MCF 10A (cell line): ENCODE data around the gene ABCB11. TPM values are rescaled to one million over a fixed set of nuclear protein-coding genes. Genes with fewer than 3 reads are reported as not detected.
A peak's percentile ranks its signal among the peaks of the same experiment; 100 is the strongest.
"Not testable (repeated sequence)": the region's sequence is repeated elsewhere in the genome, so short reads cannot be mapped to it uniquely, and the experiment has no call there.

Experiments used
- BruUV-seq: library from RNA; stranded (reverse); fragments of 400-500 nt; replicated peaks from 2 replicates; lab custom pipeline; 2021; lab: Mats Ljungman, UMichigan
- CTCF ChIA-PET: fragments of 300-600 bp; sonication (Branson Sonifier 250); formaldehyde crosslinking; extraction: SDS; loops from one replicate; lab custom pipeline; 2021; ENCODE audit warnings: antibody characterized with exemption, inconsistent platforms; lab: Yijun Ruan, JAX
- POLR2A ChIA-PET: fragments of 300-600, 350-650 bp; sonication (Branson Sonifier 250); formaldehyde crosslinking; extraction: SDS; loops from one replicate; lab custom pipeline; 2020; ENCODE audit warnings: antibody characterized with exemption, inconsistent platforms; lab: Yijun Ruan, JAX
- DNase-seq: peaks from one replicate; pipeline ENCODE4 v3.0.0-alpha.2; 2018; ENCODE audit not compliant: unreplicated experiment
- H3K27ac Mint-ChIP-seq: one replicate; pipeline ENCODE4 v1.8.0; 2022; ENCODE audit warnings: mild to moderate bottlenecking, low read depth, mixed read lengths; ENCODE audit not compliant: unreplicated experiment
- H3K27me3 Mint-ChIP-seq: one replicate; pipeline ENCODE4 v1.8.0; 2022; ENCODE audit warnings: mixed read lengths; ENCODE audit not compliant: insufficient read depth, unreplicated experiment
- H3K36me3 Mint-ChIP-seq: one replicate; pipeline ENCODE4 v1.8.0; 2022; ENCODE audit warnings: mild to moderate bottlenecking, moderate library complexity, mixed read lengths; ENCODE audit not compliant: insufficient read depth, unreplicated experiment
- H3K4me1 Mint-ChIP-seq: one replicate; pipeline ENCODE4 v1.8.0; 2022; ENCODE audit warnings: mixed read lengths; ENCODE audit not compliant: insufficient read depth, unreplicated experiment
- H3K4me3 Mint-ChIP-seq: one replicate; pipeline ENCODE4 v1.8.0; 2022; ENCODE audit warnings: mild to moderate bottlenecking, moderate library complexity, mixed read lengths; ENCODE audit not compliant: unreplicated experiment
- H3K9me3 Mint-ChIP-seq: one replicate; pipeline ENCODE4 v1.8.0; 2022; ENCODE audit warnings: mixed read lengths; ENCODE audit not compliant: unreplicated experiment
- intact Hi-C: fragments of 100-400 bp; cut with micrococcal nuclease; formaldehyde crosslinking; loops from 2 replicates; pipeline ENCODE4 v1.14.1; 2022
- total RNA-seq: library from RNA; stranded (reverse); gene quantifications from 2 replicates; pipeline ENCODE4 v1.2.3, GENCODE V29; 2022
- TF ChIP-seq, protein P1 (sequence below): fragments of 200-600 bp; IDR thresholded peaks from one replicate; pipeline ENCODE4 v1.8.0; 2022; ENCODE audit warnings: antibody characterized with exemption, mild to moderate bottlenecking; ENCODE audit not compliant: unreplicated experiment

Gene ABCB11
- total RNA-seq, 1 experiment from 2014 or later: not detected

DNA sequence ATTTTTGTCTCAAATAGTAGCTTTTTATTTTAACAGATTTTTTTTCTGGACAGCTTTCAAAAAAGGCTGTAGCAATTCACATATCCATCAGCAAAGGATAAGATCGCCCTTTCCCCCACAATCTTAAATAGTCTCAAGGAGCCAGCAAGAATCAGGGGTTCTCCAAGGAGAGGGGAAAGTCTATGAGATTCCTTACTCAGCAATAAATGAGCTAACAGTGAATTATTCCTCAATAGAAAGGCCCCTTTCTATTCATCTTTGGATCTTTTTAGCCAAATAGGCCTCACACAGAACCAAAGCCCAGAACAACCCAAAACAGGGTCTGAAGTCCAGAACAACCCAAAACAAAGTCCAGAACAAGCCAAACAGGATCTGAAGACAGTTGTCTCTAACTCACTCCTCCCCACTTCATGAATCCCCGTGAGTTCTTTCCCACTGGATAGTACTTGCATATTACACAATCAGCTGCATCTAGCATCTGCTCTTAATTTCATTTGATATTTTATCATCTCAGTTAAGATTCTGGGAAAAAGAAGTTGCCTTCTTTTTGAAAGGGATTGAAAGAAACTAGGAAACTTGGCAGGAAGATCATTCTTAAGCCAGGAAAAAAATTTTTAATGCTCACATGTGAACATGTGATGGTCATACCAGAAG is 34.9 kb upstream of the ABCB11 start:
- Mint-ChIP-seq H3K4me3 (no peak overlapping the region), H3K4me1 (peaks cover 11% of the 10 kb centered on the region), H3K36me3 (no peaks in the 10 kb centered on the region), H3K27me3 (no peaks in the 10 kb centered on the region), H3K9me3 (no peaks in the 10 kb centered on the region), H3K27ac (no peak overlapping the region)
- CTCF ChIA-PET: interaction anchor here (1.4 kb wide), 1 partner anchor 66 kb away, joined by 3 read pairs; no protein-coding TSS in a partner anchor
- TF ChIP-seq, protein P1, sequence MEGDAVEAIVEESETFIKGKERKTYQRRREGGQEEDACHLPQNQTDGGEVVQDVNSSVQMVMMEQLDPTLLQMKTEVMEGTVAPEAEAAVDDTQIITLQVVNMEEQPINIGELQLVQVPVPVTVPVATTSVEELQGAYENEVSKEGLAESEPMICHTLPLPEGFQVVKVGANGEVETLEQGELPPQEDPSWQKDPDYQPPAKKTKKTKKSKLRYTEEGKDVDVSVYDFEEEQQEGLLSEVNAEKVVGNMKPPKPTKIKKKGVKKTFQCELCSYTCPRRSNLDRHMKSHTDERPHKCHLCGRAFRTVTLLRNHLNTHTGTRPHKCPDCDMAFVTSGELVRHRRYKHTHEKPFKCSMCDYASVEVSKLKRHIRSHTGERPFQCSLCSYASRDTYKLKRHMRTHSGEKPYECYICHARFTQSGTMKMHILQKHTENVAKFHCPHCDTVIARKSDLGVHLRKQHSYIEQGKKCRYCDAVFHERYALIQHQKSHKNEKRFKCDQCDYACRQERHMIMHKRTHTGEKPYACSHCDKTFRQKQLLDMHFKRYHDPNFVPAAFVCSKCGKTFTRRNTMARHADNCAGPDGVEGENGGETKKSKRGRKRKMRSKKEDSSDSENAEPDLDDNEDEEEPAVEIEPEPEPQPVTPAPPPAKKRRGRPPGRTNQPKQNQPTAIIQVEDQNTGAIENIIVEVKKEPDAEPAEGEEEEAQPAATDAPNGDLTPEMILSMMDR: no peak
- intact Hi-C loops: no loop called here
- no TSS peak for BruUV-seq
- POLR2A ChIA-PET: no interaction called here
- DNase-seq: no peak

DNA sequence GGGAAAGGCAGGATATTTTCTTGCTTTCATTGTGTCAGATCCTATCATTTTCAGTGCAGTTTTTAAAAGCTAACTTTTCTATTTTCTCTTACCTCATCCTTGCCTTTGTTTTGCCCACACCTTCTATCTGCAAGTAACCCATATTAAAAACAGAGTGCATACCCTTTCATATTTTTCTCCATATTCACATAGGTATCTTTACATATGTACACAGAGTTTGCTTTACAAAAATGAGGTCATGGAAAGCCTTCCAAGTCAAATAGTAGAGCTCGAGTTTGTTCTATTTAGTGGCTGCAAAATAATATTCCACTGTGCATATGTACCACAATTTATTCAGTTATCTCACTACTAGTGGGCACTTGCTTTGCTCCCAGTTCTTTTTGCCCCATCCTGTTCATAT is 34.3 kb upstream of the ABCB11 start:
- no TSS peak for BruUV-seq

DNA sequence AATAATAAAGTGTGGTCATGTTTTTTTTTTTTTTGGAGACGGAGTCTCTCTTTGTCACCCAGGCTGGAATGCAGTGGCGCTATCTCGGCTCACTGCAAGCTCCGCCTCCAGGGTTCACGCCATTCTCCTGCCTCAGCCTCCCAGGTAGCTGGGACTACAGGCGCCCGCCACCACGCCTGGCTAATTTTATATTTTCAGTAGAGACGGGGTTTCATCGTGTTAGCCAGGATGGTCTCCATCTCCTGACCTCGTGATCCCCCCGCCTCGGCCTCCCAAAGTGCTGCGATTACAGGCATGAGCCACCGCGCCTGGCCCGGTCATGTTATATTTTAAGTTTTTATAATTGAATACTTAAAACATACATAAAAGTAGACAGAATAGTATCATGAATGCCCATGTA is 33.1 kb upstream of the ABCB11 start:
- intact Hi-C loops, BruUV-seq, H3K36me3 Mint-ChIP-seq, H3K4me1 Mint-ChIP-seq, DNase-seq, POLR2A ChIA-PET, H3K27me3 Mint-ChIP-seq, H3K4me3 Mint-ChIP-seq, H3K27ac Mint-ChIP-seq, H3K9me3 Mint-ChIP-seq: not testable (repeated sequence)
- CTCF ChIA-PET: interaction anchor here (0.9 kb wide), 1 partner anchor 68 kb away, joined by 3 read pairs; no protein-coding TSS in a partner anchor

More for the DNA sequence above, 34.3 kb upstream of the ABCB11 start:
- TF ChIP-seq, protein P1: no peak
- intact Hi-C loops: no loop called here
- H3K4me1 Mint-ChIP-seq: peaks cover 11% of the 10 kb centered on the region
- H3K27me3 Mint-ChIP-seq: no peaks in the 10 kb centered on the region
- no peak overlapping the region for H3K4me3 Mint-ChIP-seq
- H3K36me3 Mint-ChIP-seq: no peaks in the 10 kb centered on the region
- ChIA-PET POLR2A (no interaction called here), CTCF (no interaction called here)
- no peak overlapping the region for H3K27ac Mint-ChIP-seq
- no peak for DNase-seq
- no peaks in the 10 kb centered on the region for H3K9me3 Mint-ChIP-seq

DNA sequence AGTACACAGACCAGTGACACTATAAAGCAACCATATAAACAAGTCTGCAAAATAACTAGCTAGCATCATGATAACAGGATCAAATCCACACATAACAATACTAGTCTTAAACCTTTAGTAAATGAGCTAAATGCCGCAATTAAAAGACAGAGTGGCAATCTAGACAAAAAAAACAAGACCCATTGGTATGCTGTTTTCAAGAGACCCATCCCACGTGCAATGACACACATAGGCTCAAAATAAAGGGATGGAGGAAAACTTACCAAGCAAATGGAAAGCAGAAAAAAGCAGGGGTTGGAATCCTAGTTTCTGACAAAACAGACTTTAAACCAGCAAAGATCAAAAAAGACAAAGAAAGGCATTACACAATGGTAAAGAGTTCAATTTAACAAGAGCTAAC is 23.5 kb upstream of the ABCB11 start:
- POLR2A ChIA-PET: interaction anchor here (0.9 to 1.8 kb wide), 4 partner anchors 15 to 62 kb away, joined by 3 to 6 read pairs (median 4); partner anchors contain the start of gene DHRS9
- H3K27me3 Mint-ChIP-seq, intact Hi-C loops, DNase-seq, H3K4me1 Mint-ChIP-seq, H3K4me3 Mint-ChIP-seq, BruUV-seq, H3K36me3 Mint-ChIP-seq, H3K27ac Mint-ChIP-seq: not testable (repeated sequence)
- CTCF ChIA-PET: interaction anchor here (0.6 kb wide), 2 partner anchors 48 to 1368 kb away, joined by 3 to 5 read pairs; no protein-coding TSS in a partner anchor
- H3K9me3 Mint-ChIP-seq: peaks cover 30% of the 10 kb centered on the region

DNA sequence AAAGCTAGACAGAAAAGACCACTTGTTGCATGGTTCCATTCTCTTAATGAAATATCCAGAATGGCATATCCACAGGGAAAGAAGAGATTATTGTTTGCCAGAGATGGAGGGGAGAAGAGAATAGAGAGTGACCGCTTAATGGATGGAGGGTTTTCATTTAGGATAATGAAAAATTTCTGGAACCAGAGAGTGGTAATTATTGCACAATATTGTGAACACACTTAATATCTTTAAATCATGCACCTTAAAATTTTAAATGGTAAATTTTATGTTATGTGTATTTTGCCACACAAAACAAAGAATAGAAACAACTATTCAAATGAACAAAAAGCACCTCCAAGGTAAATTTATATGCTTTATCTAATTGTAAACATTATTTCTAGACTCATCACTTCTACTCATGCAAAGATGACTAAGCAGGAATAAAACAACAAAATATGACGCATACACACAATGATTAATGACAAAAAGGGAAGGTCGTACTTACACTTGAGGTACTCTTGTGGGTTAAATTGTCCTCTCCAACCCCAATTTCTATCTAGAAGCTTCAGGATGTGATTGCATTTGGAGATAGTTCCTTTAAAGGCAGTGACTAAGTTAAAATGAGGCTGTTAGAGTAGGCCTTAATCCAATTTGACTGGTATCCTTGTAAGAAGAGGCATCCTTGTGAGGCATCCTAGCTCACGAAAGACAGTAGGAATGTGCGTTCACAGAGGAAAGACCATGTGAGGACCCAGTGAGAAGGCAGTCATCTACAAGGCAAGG is 19.5 kb upstream of the ABCB11 start:
- CTCF ChIA-PET: interaction anchor here (0.7 kb wide), 1 partner anchor 585 kb away, joined by 3 read pairs; no protein-coding TSS in a partner anchor
- intact Hi-C loops: no loop called here
- H3K27ac Mint-ChIP-seq: peak overlapping the region; percentile 17
- no peak overlapping the region for H3K4me3 Mint-ChIP-seq
- POLR2A ChIA-PET: interaction anchor here (0.7 to 1.0 kb wide), 3 partner anchors 19 to 102 kb away, joined by 3 read pairs; partner anchors contain the start of gene DHRS9
- H3K27me3 Mint-ChIP-seq: no peaks in the 10 kb centered on the region
- H3K9me3 Mint-ChIP-seq: peaks cover 36% of the 10 kb centered on the region
- TF ChIP-seq, protein P1: no peak
- H3K4me1 Mint-ChIP-seq: peaks cover 41% of the 10 kb centered on the region
- no TSS peak for BruUV-seq
- peak; percentile 58 for DNase-seq
- H3K36me3 Mint-ChIP-seq: no peaks in the 10 kb centered on the region
